ENCODE data around the gene XPR1.
A peak's percentile ranks its signal among the peaks of the same experiment; 100 is the strongest.

XPR1 gene

GRCh38 chr1:180859306-180859705, 227.5 kb downstream of the XPR1 start:
- intact Hi-C loops (cut with DNase I; ENCODE audit: low total_unique reads) = no loop called here
- peaks cover 0 to 8% (median 4%) of the 10 kb centered on the region in 3 donors for H3K36me3 ChIP-seq
- TF ChIP-seq, protein P1, sequence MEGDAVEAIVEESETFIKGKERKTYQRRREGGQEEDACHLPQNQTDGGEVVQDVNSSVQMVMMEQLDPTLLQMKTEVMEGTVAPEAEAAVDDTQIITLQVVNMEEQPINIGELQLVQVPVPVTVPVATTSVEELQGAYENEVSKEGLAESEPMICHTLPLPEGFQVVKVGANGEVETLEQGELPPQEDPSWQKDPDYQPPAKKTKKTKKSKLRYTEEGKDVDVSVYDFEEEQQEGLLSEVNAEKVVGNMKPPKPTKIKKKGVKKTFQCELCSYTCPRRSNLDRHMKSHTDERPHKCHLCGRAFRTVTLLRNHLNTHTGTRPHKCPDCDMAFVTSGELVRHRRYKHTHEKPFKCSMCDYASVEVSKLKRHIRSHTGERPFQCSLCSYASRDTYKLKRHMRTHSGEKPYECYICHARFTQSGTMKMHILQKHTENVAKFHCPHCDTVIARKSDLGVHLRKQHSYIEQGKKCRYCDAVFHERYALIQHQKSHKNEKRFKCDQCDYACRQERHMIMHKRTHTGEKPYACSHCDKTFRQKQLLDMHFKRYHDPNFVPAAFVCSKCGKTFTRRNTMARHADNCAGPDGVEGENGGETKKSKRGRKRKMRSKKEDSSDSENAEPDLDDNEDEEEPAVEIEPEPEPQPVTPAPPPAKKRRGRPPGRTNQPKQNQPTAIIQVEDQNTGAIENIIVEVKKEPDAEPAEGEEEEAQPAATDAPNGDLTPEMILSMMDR (IDR thresholded peaks at IDR 0.05) = no peak
- peaks cover 0 to 7% (median 0%) of the 10 kb centered on the region in 4 donors for H3K4me1 ChIP-seq
- H3K9me3 ChIP-seq = no peaks in the 10 kb centered on the region
- no peak overlapping the region for H3K27ac ChIP-seq
- H3K27me3 ChIP-seq = no peaks in the 10 kb centered on the region
- no peak for DNase-seq
- H3K4me3 ChIP-seq = no peak overlapping the region

GRCh38 chr1:180860535-180860934, 228.7 kb downstream of the XPR1 start:
- no peak overlapping the region for H3K27ac ChIP-seq
- H3K4me1 ChIP-seq = peaks cover 0 to 7% (median 0%) of the 10 kb centered on the region in 4 donors
- H3K4me3 ChIP-seq = no peak overlapping the region
- intact Hi-C loops (cut with DNase I; ENCODE audit: low total_unique reads) = loop anchor here (5.0 kb wide), 2 partner anchors 328 to 343 kb away; no protein-coding TSS in a partner anchor
- H3K36me3 ChIP-seq = peaks cover 7 to 9% (median 9%) of the 10 kb centered on the region in 3 donors
- DNase-seq = no peak
- TF ChIP-seq, protein P1 (IDR thresholded peaks at IDR 0.05) = no peak
- H3K9me3 ChIP-seq = no peaks in the 10 kb centered on the region
- no peaks in the 10 kb centered on the region for H3K27me3 ChIP-seq

GRCh38 chr1:180862305-180862704, 230.5 kb downstream of the XPR1 start:
- H3K27ac ChIP-seq = no peak overlapping the region
- intact Hi-C loops (cut with DNase I; ENCODE audit: low total_unique reads) = loop anchor here (5.0 kb wide), 2 partner anchors 330 to 345 kb away; no protein-coding TSS in a partner anchor

DNA sequence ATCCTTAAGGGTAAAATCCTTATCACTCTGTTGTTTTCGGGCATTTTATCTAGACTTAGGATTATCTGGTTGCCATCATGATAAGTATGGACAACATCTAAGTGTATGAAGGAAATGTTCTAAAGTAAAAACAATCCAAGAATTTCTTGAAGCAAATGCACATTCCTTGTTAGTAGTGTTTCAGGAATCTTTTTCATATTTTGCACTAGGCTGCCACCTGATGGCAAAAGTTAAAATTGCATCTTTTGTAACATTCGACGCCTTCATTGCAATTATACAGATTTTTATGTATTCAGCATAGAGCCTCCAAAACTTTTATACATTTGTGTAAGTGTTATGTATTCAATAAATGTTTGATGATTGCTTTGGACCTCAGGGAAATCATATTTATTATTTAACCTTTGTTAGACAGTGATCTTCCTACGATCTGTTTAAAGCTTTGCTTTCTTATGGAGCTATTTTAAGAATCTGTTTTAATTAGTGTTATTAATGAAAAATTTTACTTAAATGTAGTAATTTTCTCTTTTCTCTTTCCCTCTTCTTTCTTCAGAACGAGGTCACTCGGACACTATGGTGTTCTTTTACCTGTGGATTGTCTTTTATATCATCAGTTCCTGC, 231.4 kb downstream of the XPR1 start:
- no peak overlapping the region for H3K27ac ChIP-seq
- H3K36me3 ChIP-seq = peaks cover 8 to 13% (median 9%) of the 10 kb centered on the region in 3 donors
- intact Hi-C loops (cut with DNase I; ENCODE audit: low total_unique reads) = loop anchor here (5.0 kb wide), 2 partner anchors 331 to 346 kb away; no protein-coding TSS in a partner anchor
- no peak overlapping the region for H3K4me3 ChIP-seq
- TF ChIP-seq, protein P1 (IDR thresholded peaks at IDR 0.05) = peak; percentile 66 to 83
- H3K9me3 ChIP-seq = no peaks in the 10 kb centered on the region
- peaks cover 0 to 7% (median 0%) of the 10 kb centered on the region in 4 donors for H3K4me1 ChIP-seq
- no peaks in the 10 kb centered on the region for H3K27me3 ChIP-seq
- no peak for DNase-seq

More at GRCh38 chr1:180862305-180862704, 230.5 kb downstream of the XPR1 start:
- H3K4me3 ChIP-seq = no peak overlapping the region
- peaks cover 8 to 13% (median 9%) of the 10 kb centered on the region in 3 donors for H3K36me3 ChIP-seq
- H3K27me3 ChIP-seq = no peaks in the 10 kb centered on the region
- H3K9me3 ChIP-seq = no peaks in the 10 kb centered on the region
- DNase-seq = no peak
- H3K4me1 ChIP-seq = peaks cover 0 to 7% (median 0%) of the 10 kb centered on the region in 4 donors
- TF ChIP-seq, protein P1 (IDR thresholded peaks at IDR 0.05) = no peak

GRCh38 chr1:180881806-180882509, 250.1 kb downstream of the XPR1 start:
- TF ChIP-seq, protein P1 (IDR thresholded peaks at IDR 0.05) = peak; percentile 31 to 47
- Histone ChIP-seq H3K9me3 (no peaks in the 10 kb centered on the region), H3K27me3 (no peaks in the 10 kb centered on the region), H3K4me3 (no peak overlapping the region), H3K36me3 (peaks cover 3 to 14% (median 4%) of the 10 kb centered on the region in 3 donors), H3K27ac (no peak overlapping the region), H3K4me1 (no peaks in the 10 kb centered on the region)
- no peak for DNase-seq
- intact Hi-C loops (cut with DNase I; ENCODE audit: low total_unique reads) = loop anchor here (2.0 kb wide), 1 partner anchor 285 kb away; no protein-coding TSS in a partner anchor
